ENCODE results near the gene WNT11. TPM values are rescaled to one million over a fixed set of nuclear protein-coding genes. Genes with fewer than 3 reads are reported as not detected.

The WNT11 gene
- total RNA-seq, 1 experiment from 2014 or later, result not detected

DNA sequence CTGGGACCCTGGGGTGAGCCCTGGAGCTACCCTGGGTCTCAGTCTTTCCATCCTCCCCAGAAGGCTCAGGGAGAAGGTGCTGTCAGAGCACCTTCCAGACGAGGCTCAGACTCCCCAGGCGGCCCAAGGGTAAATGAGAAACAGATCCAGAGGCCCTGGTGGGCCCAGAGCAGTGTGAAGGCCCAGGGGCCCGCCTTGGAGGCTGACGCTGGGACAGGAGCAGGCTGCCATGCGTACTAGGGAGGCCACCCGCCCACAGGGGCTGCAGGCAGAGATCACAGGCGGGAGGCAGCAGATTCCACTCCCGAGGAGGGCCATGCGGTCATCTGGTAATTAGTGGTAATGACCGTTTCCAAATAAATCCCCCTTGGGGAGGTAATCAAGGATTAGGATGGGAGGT lies 5.2 kb downstream of the WNT11 start:
- Histone ChIP-seq H2BK5ac (ENCODE audit: insufficient read length, low read length) (no peak overlapping the region), H4K20me1 (ENCODE audit: control insufficient read depth, insufficient read depth, insufficient read length) (no peaks in the 10 kb centered on the region), H2BK12ac (ENCODE audit: insufficient read length, low read depth, low read length) (no peak overlapping the region), H3K18ac (ENCODE audit: insufficient read length, low read depth, low read length) (no peak overlapping the region), H3K14ac (ENCODE audit: insufficient read depth, low read length) (no peak overlapping the region), H3K23me2 (ENCODE audit: insufficient read length, low read depth, low read length, poor library complexity, severe bottlenecking) (peaks cover 2% of the 10 kb centered on the region), H2AFZ (ENCODE audit: low read length) (no peak overlapping the region), H3K79me1 (ENCODE audit: insufficient read depth, low read depth, low read length, poor library complexity, severe bottlenecking) (no peaks in the 10 kb centered on the region), H3T11ph (ENCODE audit: low read length) (no peak overlapping the region), H3K23ac (ENCODE audit: insufficient read length, low read depth, low read length) (no peak overlapping the region), H2BK20ac (ENCODE audit: low read depth, low read length, poor library complexity, severe bottlenecking) (no peak overlapping the region), H3K4ac (ENCODE audit: low read depth, low read length) (no peak overlapping the region), H3K4me2 (ENCODE audit: insufficient read depth, insufficient read length, low read length) (no peak overlapping the region), H4K5ac (ENCODE audit: insufficient read length, low read depth, low read length) (no peak overlapping the region), H3K9me3 (ENCODE audit: control insufficient read depth, low read depth, low read length) (no peaks in the 10 kb centered on the region), H3K79me2 (ENCODE audit: insufficient read depth, low read length) (no peaks in the 10 kb centered on the region), H3K56ac (ENCODE audit: insufficient read length, low read depth, low read length) (no peak overlapping the region), H3K4me1 (ENCODE audit: insufficient read depth, low read length) (no peaks in the 10 kb centered on the region), H4K91ac (ENCODE audit: insufficient read length, low read depth, low read length) (no peak overlapping the region), H2BK15ac (ENCODE audit: low read depth, low read length) (no peak overlapping the region), H3K27ac (ENCODE audit: insufficient read length, low read depth, low read length) (no peak overlapping the region), H2BK120ac (ENCODE audit: low read depth, low read length, poor library complexity, severe bottlenecking) (no peak overlapping the region), H3K9ac (ENCODE audit: extremely low read depth, insufficient read length, low read length) (no peak overlapping the region), H2AK5ac (ENCODE audit: insufficient read length, low read length) (no peak overlapping the region), H4K8ac (replicated peaks; ENCODE audit: insufficient read length, low read depth, low read length) (no peak overlapping the region), H3K27me3 (ENCODE audit: insufficient read depth, low read length) (peaks cover 21% of the 10 kb centered on the region)
- DNase-seq, result no peak
- TF ChIP-seq, protein P1, sequence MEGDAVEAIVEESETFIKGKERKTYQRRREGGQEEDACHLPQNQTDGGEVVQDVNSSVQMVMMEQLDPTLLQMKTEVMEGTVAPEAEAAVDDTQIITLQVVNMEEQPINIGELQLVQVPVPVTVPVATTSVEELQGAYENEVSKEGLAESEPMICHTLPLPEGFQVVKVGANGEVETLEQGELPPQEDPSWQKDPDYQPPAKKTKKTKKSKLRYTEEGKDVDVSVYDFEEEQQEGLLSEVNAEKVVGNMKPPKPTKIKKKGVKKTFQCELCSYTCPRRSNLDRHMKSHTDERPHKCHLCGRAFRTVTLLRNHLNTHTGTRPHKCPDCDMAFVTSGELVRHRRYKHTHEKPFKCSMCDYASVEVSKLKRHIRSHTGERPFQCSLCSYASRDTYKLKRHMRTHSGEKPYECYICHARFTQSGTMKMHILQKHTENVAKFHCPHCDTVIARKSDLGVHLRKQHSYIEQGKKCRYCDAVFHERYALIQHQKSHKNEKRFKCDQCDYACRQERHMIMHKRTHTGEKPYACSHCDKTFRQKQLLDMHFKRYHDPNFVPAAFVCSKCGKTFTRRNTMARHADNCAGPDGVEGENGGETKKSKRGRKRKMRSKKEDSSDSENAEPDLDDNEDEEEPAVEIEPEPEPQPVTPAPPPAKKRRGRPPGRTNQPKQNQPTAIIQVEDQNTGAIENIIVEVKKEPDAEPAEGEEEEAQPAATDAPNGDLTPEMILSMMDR (conservative IDR thresholded peaks at IDR 0.05), result no peak
- Mint-ChIP-seq H3K36me3 (ENCODE audit: insufficient read depth in 1 of 3, low read depth in 3 of 3) (no peaks in the 10 kb centered on the region), H3K9me3 (peaks cover 0 to 6% of the 10 kb centered on the region in 2 experiments; a peak in 2 of 5 replicates), H3K27me3 (ENCODE audit: low read depth) (peaks cover 71% of the 10 kb centered on the region), H3K27ac (no peak overlapping the region), H3K4me1 (peaks cover 9 to 10% of the 10 kb centered on the region in 2 experiments), H3K4me3 (no peak overlapping the region)
- WGBS (ENCODE audit: extremely low coverage, insufficient read length, low lambda C conversion rate), result no CpG with 5 or more reads among the region's 10 CpGs
